Suprapubic skin (tissue), 4 donors: ENCODE data around the gene WBP1L. TPM values are rescaled to one million over a fixed set of nuclear protein-coding genes. Genes with fewer than 3 reads are reported as not detected.
"Not testable (repeated sequence)": the region's sequence is repeated elsewhere in the genome, so short reads cannot be mapped to it uniquely, and the experiment has no call there.

ENCODE experiments used
- DNase-seq, 2 donors: peaks; one replicate each; pipeline ENCODE4 v3.0.0-alpha.2; 2019; ENCODE audit warnings: low spot score in 2 of 2
- H3K27ac ChIP-seq: fragments of 200-600 bp; sonication (generic); one replicate; pipeline ENCODE4 v1.5.1; 2019
- H3K27me3 ChIP-seq: fragments of 200-600 bp; sonication (generic); one replicate; pipeline ENCODE4 v1.5.1; 2019
- H3K36me3 ChIP-seq: fragments of 200-600 bp; sonication (generic); one replicate; pipeline ENCODE4 v1.5.1; 2019
- H3K4me1 ChIP-seq: fragments of 200-600 bp; sonication (generic); one replicate; pipeline ENCODE4 v1.5.1; 2019
- H3K4me3 ChIP-seq: fragments of 200-600 bp; sonication (generic); one replicate; pipeline ENCODE4 v1.5.1; 2019; ENCODE audit warnings: mild to moderate bottlenecking
- H3K9me3 ChIP-seq: fragments of 200-600 bp; sonication (generic); one replicate; pipeline ENCODE4 v1.5.1; 2019
- EP300 ChIP-seq: sonication (generic); formaldehyde crosslinking; IDR thresholded peaks from one replicate; pipeline ENCODE4 v1.6.1; 2017; ENCODE audit warnings: antibody characterized with exemption
- POLR2A ChIP-seq, 2 donors: fragments of 450-650 bp; IDR thresholded peaks; one replicate each; pipeline ENCODE4 v1.6.1; 2017; ENCODE audit warnings: antibody characterized with exemption in 2 of 2, mild to moderate bottlenecking in 2 of 2, moderate library complexity in 2 of 2
- POLR2AphosphoS5 ChIP-seq, 3 donors: sonication (generic); formaldehyde crosslinking; IDR thresholded peaks; one replicate each; pipeline ENCODE4 v1.6.1; 2017; ENCODE audit warnings: antibody characterized with exemption in 3 of 3
- WGBS: methylation state at CpG from one replicate; pipeline ENCODE4 v1.1.5; 2018; 5-methylcytosine and 5-hydroxymethylcytosine counted together
- total RNA-seq, 4 donors: library from RNA; depleted of rRNA; stranded (reverse); fragments of >200 nt; gene quantifications; one replicate each; pipeline ENCODE4 v1.1.0, GENCODE V29; 2016
- TF ChIP-seq, protein P1 (sequence below), 2 donors: fragments of 200-600 bp in 1 of 2; fragments of 450-650 bp in 1 of 2; sonication (generic) in 1 of 2; IDR thresholded peaks; one replicate each; pipeline ENCODE4 v1.5.1; 2016 to 2019; ENCODE audit warnings: antibody characterized with exemption in 2 of 2, mild to moderate bottlenecking in 1 of 2, moderate library complexity in 1 of 2

The WBP1L gene
- 100 to 1,000 TPM; 103 to 166 (median 125) TPM for total RNA-seq

DNA sequence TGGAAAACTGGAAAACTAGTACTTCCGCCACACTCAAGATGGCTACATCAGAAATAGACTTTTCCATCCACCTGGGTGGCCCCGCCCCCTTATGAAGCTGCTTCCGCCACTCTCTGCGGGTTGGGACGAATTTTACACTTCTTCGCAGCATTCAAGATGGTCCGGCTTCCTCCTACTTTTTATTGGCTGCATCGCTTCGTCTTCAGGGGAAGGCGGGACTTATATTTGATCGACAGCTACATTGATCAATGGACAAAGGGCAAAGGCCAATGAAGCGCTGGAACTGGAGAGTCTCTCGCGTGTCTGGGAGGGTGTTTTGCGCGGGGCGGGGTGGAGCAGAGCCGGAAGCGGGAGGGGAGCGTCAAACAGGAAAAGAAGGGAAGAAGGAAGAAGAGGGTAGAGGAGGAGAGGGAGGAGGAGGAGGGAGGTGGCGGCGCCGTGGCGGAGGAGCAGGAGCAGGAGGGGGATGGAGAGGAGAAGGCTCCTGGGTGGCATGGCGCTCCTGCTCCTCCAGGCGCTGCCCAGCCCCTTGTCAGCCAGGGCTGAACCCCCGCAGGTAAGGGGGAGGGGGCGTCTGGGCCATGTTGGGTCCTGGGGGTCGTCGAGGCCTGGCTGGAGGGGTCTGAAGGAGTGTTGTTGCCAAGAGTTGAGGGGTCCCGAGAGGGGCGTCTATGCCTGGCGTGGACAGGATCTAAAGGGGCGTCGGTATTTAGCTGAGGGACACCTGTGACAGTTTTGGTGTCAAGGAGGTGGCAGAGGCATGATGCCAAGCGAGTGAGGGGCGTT lies at the start of gene WBP1L:
Gene WBP1L (plus strand): TSS at position 361 of the 786 bp plus-strand sequence. CDS start 106 bp downstream, at position 467.
- TF ChIP-seq POLR2A (IDR thresholded peaks at IDR 0.05) (peak; percentile 28 to 94), EP300 (no peak), POLR2AphosphoS5 (IDR thresholded peaks at IDR 0.05) (peak; percentile 6 to 100 (median 88))
- TF ChIP-seq, protein P1, sequence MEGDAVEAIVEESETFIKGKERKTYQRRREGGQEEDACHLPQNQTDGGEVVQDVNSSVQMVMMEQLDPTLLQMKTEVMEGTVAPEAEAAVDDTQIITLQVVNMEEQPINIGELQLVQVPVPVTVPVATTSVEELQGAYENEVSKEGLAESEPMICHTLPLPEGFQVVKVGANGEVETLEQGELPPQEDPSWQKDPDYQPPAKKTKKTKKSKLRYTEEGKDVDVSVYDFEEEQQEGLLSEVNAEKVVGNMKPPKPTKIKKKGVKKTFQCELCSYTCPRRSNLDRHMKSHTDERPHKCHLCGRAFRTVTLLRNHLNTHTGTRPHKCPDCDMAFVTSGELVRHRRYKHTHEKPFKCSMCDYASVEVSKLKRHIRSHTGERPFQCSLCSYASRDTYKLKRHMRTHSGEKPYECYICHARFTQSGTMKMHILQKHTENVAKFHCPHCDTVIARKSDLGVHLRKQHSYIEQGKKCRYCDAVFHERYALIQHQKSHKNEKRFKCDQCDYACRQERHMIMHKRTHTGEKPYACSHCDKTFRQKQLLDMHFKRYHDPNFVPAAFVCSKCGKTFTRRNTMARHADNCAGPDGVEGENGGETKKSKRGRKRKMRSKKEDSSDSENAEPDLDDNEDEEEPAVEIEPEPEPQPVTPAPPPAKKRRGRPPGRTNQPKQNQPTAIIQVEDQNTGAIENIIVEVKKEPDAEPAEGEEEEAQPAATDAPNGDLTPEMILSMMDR (IDR thresholded peaks at IDR 0.05), result no peak
- Histone ChIP-seq H3K27me3 (no peaks in the 10 kb centered on the region), H3K27ac (peak within 1 kb of the TSS; percentile 98), H3K4me1 (peaks cover 35% of the 10 kb centered on the region), H3K9me3 (no peaks in the 10 kb centered on the region), H3K4me3 (peak within 1 kb of the TSS; percentile 99), H3K36me3 (no peaks in the 10 kb centered on the region)
- DNase-seq, result peak; percentile 97 to 98
- under 1% methylated on average over 37 of the region's 37 CpGs for WGBS

DNA sequence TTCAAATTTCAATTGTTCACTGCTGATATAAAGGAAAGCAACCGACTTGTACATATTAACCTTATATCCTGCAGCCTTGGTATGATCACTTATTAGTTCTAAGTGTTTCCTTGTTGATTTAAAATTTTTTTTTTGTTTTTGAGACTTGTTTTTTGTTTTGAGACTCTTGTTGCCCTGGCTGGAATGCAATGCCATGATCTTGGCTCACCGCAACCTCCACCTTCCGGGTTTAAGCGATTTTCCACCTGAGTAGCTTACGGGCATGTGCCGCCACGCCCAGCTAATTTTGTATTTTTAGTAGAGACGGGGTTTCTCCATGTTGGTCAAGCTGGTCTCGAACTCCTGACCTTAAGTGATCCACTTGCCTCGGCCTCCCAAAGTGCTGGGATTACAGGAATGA lies 48.3 kb upstream of the WBP1L start:
- not testable (repeated sequence) for H3K27me3 ChIP-seq, H3K9me3 ChIP-seq, DNase-seq, H3K4me3 ChIP-seq, H3K4me1 ChIP-seq, H3K27ac ChIP-seq
- 92% methylated on average over 10 of the region's 10 CpGs for WGBS
- peaks cover 23% of the 10 kb centered on the region for H3K36me3 ChIP-seq

DNA sequence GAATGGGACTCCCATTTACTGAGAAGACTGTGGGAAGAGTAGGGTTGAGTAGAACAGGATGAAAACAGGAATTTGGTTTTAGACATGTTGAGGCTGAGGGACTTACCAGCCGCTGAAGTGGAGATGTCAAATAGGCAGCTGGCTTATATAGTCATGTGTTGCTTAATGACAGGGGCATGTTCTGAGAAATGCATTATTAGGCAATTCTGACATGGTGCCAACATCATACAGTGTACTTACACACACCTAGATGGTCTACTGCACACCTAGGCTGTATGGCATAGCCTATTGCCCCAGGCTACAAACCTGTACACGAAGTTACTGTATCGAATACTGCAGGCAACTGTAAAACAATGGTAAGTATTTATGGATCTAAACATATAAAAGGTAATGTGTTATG lies 47.0 kb upstream of the WBP1L start:
- TF ChIP-seq EP300, result no peak
- no peak for TF ChIP-seq POLR2AphosphoS5 (IDR thresholded peaks at IDR 0.05)
- TF ChIP-seq, protein P1 (IDR thresholded peaks at IDR 0.05), result no peak
- TF ChIP-seq POLR2A (IDR thresholded peaks at IDR 0.05), result no peak
- Histone ChIP-seq H3K27me3 (no peaks in the 10 kb centered on the region), H3K4me1 (no peaks in the 10 kb centered on the region), H3K9me3 (no peaks in the 10 kb centered on the region), H3K4me3 (no peak overlapping the region), H3K27ac (no peak overlapping the region), H3K36me3 (peaks cover 23% of the 10 kb centered on the region)
- DNase-seq, result no peak
- WGBS, result 67% methylated on average over 3 of the region's 3 CpGs

DNA sequence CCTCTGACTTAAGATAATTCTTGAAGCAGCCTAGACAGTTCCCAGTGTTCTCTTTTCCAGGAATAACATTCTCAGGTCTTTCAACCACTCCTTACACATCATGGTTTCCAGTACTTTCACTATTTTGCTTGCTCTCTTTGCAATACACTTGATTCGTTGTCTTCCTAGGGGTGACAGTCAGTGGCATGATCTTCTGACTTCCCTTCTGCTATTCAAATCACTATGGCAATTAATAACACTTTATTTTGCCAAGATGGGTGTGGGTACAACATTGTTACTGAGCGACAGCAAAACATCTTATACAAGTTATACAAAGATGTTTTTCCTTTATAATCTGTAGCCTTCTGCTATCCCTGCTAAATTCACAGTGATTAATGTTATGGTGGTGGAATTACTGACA lies 44.9 kb upstream of the WBP1L start:
- no peaks in the 10 kb centered on the region for H3K9me3 ChIP-seq
- no peak for DNase-seq
- no peak overlapping the region for H3K4me3 ChIP-seq
- no peak overlapping the region for H3K27ac ChIP-seq
- no peaks in the 10 kb centered on the region for H3K4me1 ChIP-seq
- WGBS, result 62% methylated on average over 2 of the region's 2 CpGs
- no peaks in the 10 kb centered on the region for H3K27me3 ChIP-seq
- peaks cover 19% of the 10 kb centered on the region for H3K36me3 ChIP-seq
- TF ChIP-seq EP300, result no peak
- TF ChIP-seq POLR2A (IDR thresholded peaks at IDR 0.05), result no peak
- no peak for TF ChIP-seq POLR2AphosphoS5 (IDR thresholded peaks at IDR 0.05)
- TF ChIP-seq, protein P1 (IDR thresholded peaks at IDR 0.05), result no peak

DNA sequence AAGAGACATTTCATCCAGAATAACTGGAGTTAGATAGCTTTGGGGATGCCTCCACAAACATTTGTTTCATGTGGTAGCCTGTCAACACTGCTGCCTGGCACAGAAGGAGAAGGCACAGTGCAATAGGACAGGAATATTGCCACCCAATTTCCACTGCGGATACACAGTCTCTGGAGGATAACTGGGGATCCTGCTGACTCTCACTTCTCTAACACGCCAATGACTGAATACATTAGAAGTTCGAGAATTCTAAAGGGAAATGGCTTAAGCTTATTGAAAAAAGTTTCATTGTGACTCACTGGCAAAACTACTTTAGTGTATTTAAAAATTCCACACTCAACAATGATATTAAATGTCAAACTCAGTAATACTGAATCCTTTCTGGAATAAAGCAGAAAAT lies 42.5 kb upstream of the WBP1L start:
- H3K9me3 ChIP-seq, result no peaks in the 10 kb centered on the region
- H3K4me1 ChIP-seq, result no peaks in the 10 kb centered on the region
- H3K27me3 ChIP-seq, result no peaks in the 10 kb centered on the region
- no peak overlapping the region for H3K27ac ChIP-seq
- no peak overlapping the region for H3K4me3 ChIP-seq
- TF ChIP-seq POLR2A (IDR thresholded peaks at IDR 0.05) (no peak), EP300 (no peak), POLR2AphosphoS5 (IDR thresholded peaks at IDR 0.05) (no peak)
- TF ChIP-seq, protein P1 (IDR thresholded peaks at IDR 0.05), result no peak
- peaks cover 14% of the 10 kb centered on the region for H3K36me3 ChIP-seq
- no peak for DNase-seq
- 86% methylated on average over 3 of the region's 3 CpGs for WGBS
